ENCODE data around the gene CCDC40. TPM values are rescaled to one million over a fixed set of nuclear protein-coding genes. Genes with fewer than 3 reads are reported as not detected.
A peak's percentile ranks its signal among the peaks of the same experiment; 100 is the strongest.

The CCDC40 gene
- total and polyA plus RNA-seq, 2 of the 13 experiments (the other 11 are each of a cell fraction or from before 2014, with no cell fraction given): 4.1 to 5.5 TPM

DNA sequence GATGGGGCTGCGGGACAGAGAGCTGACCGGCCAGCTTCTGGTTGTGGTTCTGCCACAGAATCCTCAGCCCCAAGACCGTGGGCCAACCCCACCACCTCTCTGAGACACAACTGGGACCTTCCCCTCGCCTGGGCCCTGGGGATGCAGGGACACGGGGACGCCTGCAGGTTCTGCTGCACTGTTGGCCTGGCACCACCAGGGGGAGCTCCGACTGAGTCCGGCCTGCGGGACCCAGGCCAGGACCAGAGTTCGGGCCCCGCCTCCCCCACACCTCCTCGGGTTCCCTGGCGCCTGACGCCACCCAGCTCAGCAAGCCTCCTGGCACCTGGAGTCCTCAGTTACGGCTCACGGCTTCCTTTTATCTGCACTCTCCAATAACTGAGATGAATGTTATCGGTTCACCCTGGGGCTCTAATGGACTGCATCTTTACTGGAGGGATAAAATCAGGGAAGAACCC lies 28.0 kb upstream of the CCDC40 start (continued):
- TF ChIP-seq ZBTB14 (CRISPR knock-in tag; IDR thresholded peaks at IDR 0.05) (no peak), ZNF766 (CRISPR knock-in tag; IDR thresholded peaks at IDR 0.05; ENCODE audit: borderline replicate concordance) (no peak; the same call in 1 of the 2 replicates), ZNF136 (CRISPR knock-in tag; IDR thresholded peaks at IDR 0.05; ENCODE audit: low read depth) (0 out of 2 replicates have a peak, but pooled peaks have one; percentile 78), LCORL (IDR thresholded peaks at IDR 0.05) (no peak), LCORL (CRISPR knock-in tag; IDR thresholded peaks at IDR 0.05) (peak; percentile 89), ZNF772 (CRISPR knock-in tag; IDR thresholded peaks at IDR 0.05) (0 out of 2 replicates have a peak, but pooled peaks have one; percentile 45), ZNF7 (CRISPR knock-in tag; IDR thresholded peaks at IDR 0.05) (no peak), HIVEP1 (CRISPR knock-in tag; IDR thresholded peaks at IDR 0.05) (no peak; the same call in 1 of the 2 replicates), KLF11 (CRISPR knock-in tag; IDR thresholded peaks at IDR 0.05) (no peak), RBM39 (IDR thresholded peaks at IDR 0.05; ENCODE audit: low read depth, low read length, poor library complexity, severe bottlenecking) (peak; percentile 69), ARID5B (CRISPR knock-in tag; IDR thresholded peaks at IDR 0.05) (peak; percentile 60), ZNF660 (CRISPR knock-in tag; IDR thresholded peaks at IDR 0.05; ENCODE audit: borderline replicate concordance, low read depth) (no peak), EP300 (IDR thresholded peaks at IDR 0.05; ENCODE audit: low read depth in 2 of 2, low read length in 2 of 2) (no peak), EP300 (CRISPR knock-in tag; IDR thresholded peaks at IDR 0.05; ENCODE audit: borderline replicate concordance) (no peak), EED (CRISPR knock-in tag; IDR thresholded peaks at IDR 0.05) (no peak), ZKSCAN5 (CRISPR knock-in tag; IDR thresholded peaks at IDR 0.05) (no peak), GLI4 (CRISPR knock-in tag; IDR thresholded peaks at IDR 0.05; ENCODE audit: borderline replicate concordance) (peak; percentile 62; the same call in 1 of the 2 replicates), IKZF1 (IDR thresholded peaks at IDR 0.05) (no peak)
- TF ChIP-seq, protein P1, sequence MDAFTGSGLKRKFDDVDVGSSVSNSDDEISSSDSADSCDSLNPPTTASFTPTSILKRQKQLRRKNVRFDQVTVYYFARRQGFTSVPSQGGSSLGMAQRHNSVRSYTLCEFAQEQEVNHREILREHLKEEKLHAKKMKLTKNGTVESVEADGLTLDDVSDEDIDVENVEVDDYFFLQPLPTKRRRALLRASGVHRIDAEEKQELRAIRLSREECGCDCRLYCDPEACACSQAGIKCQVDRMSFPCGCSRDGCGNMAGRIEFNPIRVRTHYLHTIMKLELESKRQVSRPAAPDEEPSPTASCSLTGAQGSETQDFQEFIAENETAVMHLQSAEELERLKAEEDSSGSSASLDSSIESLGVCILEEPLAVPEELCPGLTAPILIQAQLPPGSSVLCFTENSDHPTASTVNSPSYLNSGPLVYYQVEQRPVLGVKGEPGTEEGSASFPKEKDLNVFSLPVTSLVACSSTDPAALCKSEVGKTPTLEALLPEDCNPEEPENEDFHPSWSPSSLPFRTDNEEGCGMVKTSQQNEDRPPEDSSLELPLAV (CRISPR knock-in tag; conservative IDR thresholded peaks at IDR 0.05; ENCODE audit: low read depth): no peak
- TF ChIP-seq, protein P2, sequence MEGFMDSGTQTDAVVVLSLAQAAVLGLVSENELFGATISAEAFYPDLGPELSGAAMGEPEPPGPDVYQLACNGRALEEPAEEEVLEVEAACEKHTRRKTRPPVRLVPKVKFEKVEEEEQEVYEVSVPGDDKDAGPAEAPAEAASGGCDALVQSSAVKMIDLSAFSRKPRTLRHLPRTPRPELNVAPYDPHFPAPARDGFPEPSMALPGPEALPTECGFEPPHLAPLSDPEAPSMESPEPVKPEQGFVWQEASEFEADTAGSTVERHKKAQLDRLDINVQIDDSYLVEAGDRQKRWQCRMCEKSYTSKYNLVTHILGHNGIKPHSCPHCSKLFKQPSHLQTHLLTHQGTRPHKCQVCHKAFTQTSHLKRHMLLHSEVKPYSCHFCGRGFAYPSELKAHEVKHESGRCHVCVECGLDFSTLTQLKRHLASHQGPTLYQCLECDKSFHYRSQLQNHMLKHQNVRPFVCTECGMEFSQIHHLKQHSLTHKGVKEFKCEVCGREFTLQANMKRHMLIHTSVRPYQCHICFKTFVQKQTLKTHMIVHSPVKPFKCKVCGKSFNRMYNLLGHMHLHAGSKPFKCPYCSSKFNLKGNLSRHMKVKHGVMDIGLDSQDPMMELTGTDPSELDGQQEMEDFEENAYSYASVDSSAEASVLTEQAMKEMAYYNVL (CRISPR knock-in tag; IDR thresholded peaks at IDR 0.05; ENCODE audit: borderline replicate concordance): no peak
- TF ChIP-seq, protein P3, sequence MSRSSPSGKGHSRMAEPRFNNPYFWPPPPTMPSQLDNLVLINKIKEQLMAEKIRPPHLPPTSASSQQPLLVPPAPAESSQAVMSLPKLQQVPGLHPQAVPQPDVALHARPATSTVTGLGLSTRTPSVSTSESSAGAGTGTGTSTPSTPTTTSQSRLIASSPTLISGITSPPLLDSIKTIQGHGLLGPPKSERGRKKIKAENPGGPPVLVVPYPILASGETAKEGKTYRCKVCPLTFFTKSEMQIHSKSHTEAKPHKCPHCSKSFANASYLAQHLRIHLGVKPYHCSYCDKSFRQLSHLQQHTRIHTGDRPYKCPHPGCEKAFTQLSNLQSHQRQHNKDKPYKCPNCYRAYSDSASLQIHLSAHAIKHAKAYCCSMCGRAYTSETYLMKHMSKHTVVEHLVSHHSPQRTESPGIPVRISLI (CRISPR knock-in tag; IDR thresholded peaks at IDR 0.05; ENCODE audit: borderline replicate concordance): no peak
